Neuronal stem cell (in vitro differentiated cells): Measurements from ENCODE around the gene XCL2.
"Not testable (repeated sequence)": the region's sequence is repeated elsewhere in the genome, so short reads cannot be mapped to it uniquely, and the experiment has no call there.

ENCODE experiments used
- DNase-seq: peaks from one replicate; pipeline ENCODE4 v3.0.0-alpha.2; 2013; ENCODE audit warnings: low spot score
- H2AFZ ChIP-seq: one replicate; pipeline ENCODE4 v1.6.1; 2013; ENCODE audit warnings: mild to moderate bottlenecking, low read length, inconsistent platforms
- H2AK5ac ChIP-seq: 2 replicates; pipeline ENCODE4 v1.6.1; 2013; ENCODE audit warnings: low read depth, mild to moderate bottlenecking, inconsistent platforms, low read length, moderate library complexity, mixed read lengths
- H2BK120ac ChIP-seq: 2 replicates; pipeline ENCODE4 v1.6.1; 2013; ENCODE audit warnings: low read depth, mild to moderate bottlenecking, inconsistent platforms, low read length, moderate library complexity, mixed read lengths
- H2BK12ac ChIP-seq: one replicate; pipeline ENCODE4 v1.6.1; 2013; ENCODE audit warnings: low read length, inconsistent platforms
- H2BK15ac ChIP-seq: 2 replicates; pipeline ENCODE4 v1.6.1; 2013; ENCODE audit warnings: mild to moderate bottlenecking, low read length, inconsistent platforms, mixed read lengths
- H2BK5ac ChIP-seq: one replicate; pipeline ENCODE4 v1.6.1; 2013; ENCODE audit warnings: inconsistent platforms, mild to moderate bottlenecking, low read length, moderate library complexity
- H3K14ac ChIP-seq: one replicate; pipeline ENCODE4 v1.6.1; 2013; ENCODE audit warnings: low read length, inconsistent platforms
- H3K18ac ChIP-seq: 2 replicates; pipeline ENCODE4 v1.6.1; 2013; ENCODE audit warnings: low read length, inconsistent platforms
- H3K23ac ChIP-seq: 2 replicates; pipeline ENCODE4 v1.6.1; 2013; ENCODE audit warnings: low read depth, mild to moderate bottlenecking, mixed read lengths, low read length, inconsistent platforms; ENCODE audit not compliant: poor library complexity
- H3K27ac ChIP-seq: replicated peaks from 3 replicates; pipeline ENCODE4 v1.5.1; 2013; ENCODE audit warnings: low read length, inconsistent platforms
- H3K27me3 ChIP-seq, 3 experiments: 2 replicates each; pipeline ENCODE4 v1.6.1; 2013; ENCODE audit warnings: low read length in 3 of 3, mild to moderate bottlenecking in 2 of 3, inconsistent platforms in 1 of 3, low read depth in 1 of 3, mixed read lengths in 1 of 3, moderate library complexity in 1 of 3; ENCODE audit not compliant: control insufficient read depth in 3 of 3, insufficient read depth in 3 of 3
- H3K36me3 ChIP-seq, 2 donors: replicated peaks in 1 of 2; 2 replicates each; pipeline ENCODE4 v1.6.1; 2013; ENCODE audit warnings: low read length in 2 of 2; ENCODE audit not compliant: control insufficient read depth in 2 of 2, insufficient read depth in 2 of 2
- H3K4ac ChIP-seq: 2 replicates; pipeline ENCODE4 v1.6.1; 2013; ENCODE audit warnings: inconsistent platforms, mild to moderate bottlenecking, low read length, moderate library complexity
- H3K4me1 ChIP-seq, 2 donors: 1 replicate in 1 of 2; 2 replicates in 1 of 2; pipeline ENCODE4 v1.6.1; 2013; ENCODE audit warnings: low read length in 2 of 2, low read depth in 1 of 2; ENCODE audit not compliant: control insufficient read depth in 2 of 2, insufficient read depth in 1 of 2
- H3K4me2 ChIP-seq: one replicate; pipeline ENCODE4 v1.6.1; 2013; ENCODE audit warnings: mild to moderate bottlenecking, low read length, inconsistent platforms; ENCODE audit not compliant: insufficient read depth, poor library complexity, severe bottlenecking
- H3K4me3 ChIP-seq, 2 donors: 2 replicates each; pipeline ENCODE4 v1.5.1; 2013; ENCODE audit warnings: low read length in 2 of 2, mild to moderate bottlenecking in 2 of 2, inconsistent platforms in 1 of 2, moderate library complexity in 1 of 2
- H3K79me1 ChIP-seq: one replicate; pipeline ENCODE4 v1.6.1; 2013; ENCODE audit warnings: low read depth, mild to moderate bottlenecking, inconsistent platforms, low read length, moderate library complexity
- H3K9ac ChIP-seq: one replicate; pipeline ENCODE4 v1.6.1; 2013; ENCODE audit warnings: mild to moderate bottlenecking, low read depth, low read length, inconsistent platforms; ENCODE audit not compliant: poor library complexity
- H3K9me3 ChIP-seq, 2 donors: replicated peaks in 1 of 2; 2 replicates each; pipeline versions ENCODE3 to v1.6.1; 2013; ENCODE audit warnings: low read length in 2 of 2, mild to moderate bottlenecking in 2 of 2, inconsistent platforms in 1 of 2, low read depth in 1 of 2, mixed read lengths in 1 of 2, moderate library complexity in 1 of 2; ENCODE audit not compliant: control insufficient read depth in 2 of 2, insufficient read depth in 1 of 2
- H4K8ac ChIP-seq: one replicate; pipeline ENCODE4 v1.6.1; 2013; ENCODE audit warnings: low read depth, mild to moderate bottlenecking, inconsistent platforms, low read length, moderate library complexity
- H4K91ac ChIP-seq: one replicate; pipeline ENCODE4 v1.6.1; 2013; ENCODE audit warnings: low read length, low read depth, mild to moderate bottlenecking, inconsistent platforms; ENCODE audit not compliant: poor library complexity
- WGBS, 2 donors: extraction: QIAGEN DNeasy Blood & Tissue Kit; methylation state at CpG; one replicate each; pipeline ENCODE4 v1.1.7; 2013; ENCODE audit warnings: missing lambda C conversion rate in 2 of 2, mixed read lengths in 1 of 2; ENCODE audit not compliant: insufficient read length in 2 of 2, insufficient replicate concordance in 1 of 2; ENCODE audit errors: extremely low coverage in 2 of 2; 5-methylcytosine and 5-hydroxymethylcytosine counted together

Gene XCL2

GRCh38 chr1:168540798-168541197 lies 3.0 kb downstream of the XCL2 start:
- not testable (repeated sequence) for H3K18ac ChIP-seq, H3K9me3 ChIP-seq, H2BK15ac ChIP-seq, H3K79me1 ChIP-seq, H3K27me3 ChIP-seq, H3K4me2 ChIP-seq, H4K8ac ChIP-seq, H4K91ac ChIP-seq, H2BK5ac ChIP-seq, H3K4ac ChIP-seq, H2AFZ ChIP-seq, H3K9ac ChIP-seq, H3K36me3 ChIP-seq, H2BK120ac ChIP-seq, H2AK5ac ChIP-seq, H3K23ac ChIP-seq, DNase-seq, H2BK12ac ChIP-seq, H3K4me3 ChIP-seq, H3K4me1 ChIP-seq, H3K14ac ChIP-seq, H3K27ac ChIP-seq
- no CpG with 5 or more reads among the region's 7 CpGs for WGBS, 2 donors

DNA sequence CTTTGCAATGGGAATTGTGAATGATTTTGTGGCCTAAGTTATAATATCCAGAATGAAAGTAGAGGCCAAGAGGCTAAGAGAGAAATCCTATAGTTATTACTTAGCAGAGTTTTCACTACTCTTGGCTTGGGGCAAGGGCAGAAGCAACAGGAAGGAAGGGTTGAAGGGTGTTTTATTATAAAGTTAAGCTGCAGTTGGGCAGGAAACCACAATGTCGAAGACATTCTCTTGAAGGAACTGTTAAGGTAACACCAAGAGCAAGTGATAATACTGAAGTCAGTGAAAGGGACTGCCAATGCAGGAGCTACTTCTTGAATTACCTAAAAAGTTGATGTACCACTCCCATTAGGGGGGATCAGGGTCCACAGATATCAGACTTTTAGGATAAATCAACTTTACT lies 8.3 kb downstream of the XCL2 start:
- Histone ChIP-seq H2AK5ac (no peak overlapping the region), H3K23ac (no peak overlapping the region), H3K27me3 (no peaks in the 10 kb centered on the region), H2BK12ac (no peak overlapping the region), H2BK5ac (no peak overlapping the region), H3K9ac (no peak overlapping the region), H3K14ac (no peak overlapping the region), H3K4me2 (no peak overlapping the region), H4K91ac (no peak overlapping the region), H3K4me1 (no peaks in the 10 kb centered on the region), H3K4me3 (no peak overlapping the region), H4K8ac (no peak overlapping the region), H3K4ac (no peak overlapping the region), H2BK120ac (no peak overlapping the region), H2AFZ (no peak overlapping the region), H3K9me3 (no peaks in the 10 kb centered on the region), H3K27ac (no peak overlapping the region), H2BK15ac (no peak overlapping the region), H3K36me3 (no peaks in the 10 kb centered on the region), H3K18ac (no peak overlapping the region), H3K79me1 (no peaks in the 10 kb centered on the region)
- no peak for DNase-seq
- WGBS, 2 donors = no CpG with 5 or more reads among the region's 1 CpG

GRCh38 chr1:168531615-168532345 lies 12.0 kb downstream of the XCL2 start:
- Histone ChIP-seq H3K14ac (no peak overlapping the region), H2BK120ac (no peak overlapping the region), H3K23ac (no peak overlapping the region), H4K91ac (no peak overlapping the region), H3K4ac (no peak overlapping the region), H3K27ac (no peak overlapping the region), H2BK15ac (no peak overlapping the region), H3K36me3 (no peaks in the 10 kb centered on the region), H3K4me1 (no peaks in the 10 kb centered on the region), H3K9me3 (no peaks in the 10 kb centered on the region), H3K4me2 (no peak overlapping the region), H4K8ac (no peak overlapping the region), H3K4me3 (no peak overlapping the region), H2BK12ac (no peak overlapping the region), H2AK5ac (no peak overlapping the region), H2BK5ac (no peak overlapping the region), H3K9ac (no peak overlapping the region), H3K27me3 (no peaks in the 10 kb centered on the region), H2AFZ (no peak overlapping the region), H3K79me1 (no peaks in the 10 kb centered on the region), H3K18ac (no peak overlapping the region)
- DNase-seq = no peak
- WGBS, 2 donors = no CpG with 5 or more reads among the region's 2 CpGs

GRCh38 chr1:168529518-168529917 lies 14.3 kb downstream of the XCL2 start:
- Histone ChIP-seq H3K4ac (no peak overlapping the region), H2BK120ac (no peak overlapping the region), H2AFZ (no peak overlapping the region), H2BK15ac (no peak overlapping the region), H2BK5ac (no peak overlapping the region), H3K18ac (no peak overlapping the region), H3K4me1 (no peaks in the 10 kb centered on the region), H3K23ac (no peak overlapping the region), H3K14ac (no peak overlapping the region), H3K4me2 (no peak overlapping the region), H3K9me3 (peaks cover 0 to 2% of the 10 kb centered on the region in 2 donors), H2AK5ac (no peak overlapping the region), H3K9ac (no peak overlapping the region), H3K36me3 (no peaks in the 10 kb centered on the region), H3K79me1 (no peaks in the 10 kb centered on the region), H3K27ac (no peak overlapping the region), H3K27me3 (no peaks in the 10 kb centered on the region), H3K4me3 (no peak overlapping the region), H4K91ac (no peak overlapping the region), H4K8ac (no peak overlapping the region), H2BK12ac (no peak overlapping the region)
- DNase-seq = no peak
- no CpG with 5 or more reads among the region's 1 CpG for WGBS, 2 donors
